ENCODE results near the gene LSM12.
"Not testable (repeated sequence)": the region's sequence is repeated elsewhere in the genome, so short reads cannot be mapped to it uniquely, and the experiment has no call there.

LSM12 gene

DNA sequence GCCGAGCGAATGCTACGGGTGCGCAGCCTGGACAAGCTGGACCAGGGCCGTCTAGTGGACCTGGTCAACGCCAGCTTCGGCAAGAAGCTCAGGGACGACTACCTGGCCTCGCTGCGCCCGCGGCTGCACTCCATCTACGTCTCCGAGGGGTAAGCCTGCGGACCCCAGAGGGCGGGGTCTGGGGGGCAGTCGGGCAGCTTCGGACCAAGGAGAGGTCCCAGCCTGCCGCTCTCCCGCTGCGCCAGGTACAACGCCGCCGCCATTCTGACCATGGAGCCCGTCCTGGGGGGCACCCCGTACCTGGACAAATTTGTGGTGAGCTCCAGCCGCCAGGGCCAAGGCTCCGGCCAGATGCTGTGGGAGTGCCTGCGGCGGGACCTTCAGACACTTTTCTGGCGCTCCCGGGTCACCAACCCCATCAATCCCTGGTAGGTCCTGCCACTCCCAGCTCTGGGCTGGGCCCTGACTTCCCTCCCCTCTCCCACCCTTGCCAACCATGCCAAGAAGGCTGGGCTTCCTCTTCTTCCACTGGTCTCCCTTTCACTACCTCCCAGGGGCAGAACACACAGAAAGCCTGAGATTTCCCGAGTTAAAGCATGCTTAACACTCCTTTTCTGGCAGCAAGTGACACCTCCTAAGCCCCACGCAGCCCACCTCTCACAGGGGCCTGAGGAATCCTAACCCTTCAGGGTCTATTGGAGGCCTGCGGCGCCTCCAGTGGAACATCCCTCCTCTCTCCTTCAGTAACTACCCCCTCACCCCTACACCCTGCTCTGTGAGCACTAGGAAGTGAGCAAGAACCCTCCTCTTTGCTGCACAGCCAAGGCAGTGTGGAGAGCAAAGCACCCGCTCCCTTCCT lies 58.9 kb downstream of the LSM12 start:
- peak; percentile 23 for DNase-seq (ENCODE audit: low spot score)

DNA sequence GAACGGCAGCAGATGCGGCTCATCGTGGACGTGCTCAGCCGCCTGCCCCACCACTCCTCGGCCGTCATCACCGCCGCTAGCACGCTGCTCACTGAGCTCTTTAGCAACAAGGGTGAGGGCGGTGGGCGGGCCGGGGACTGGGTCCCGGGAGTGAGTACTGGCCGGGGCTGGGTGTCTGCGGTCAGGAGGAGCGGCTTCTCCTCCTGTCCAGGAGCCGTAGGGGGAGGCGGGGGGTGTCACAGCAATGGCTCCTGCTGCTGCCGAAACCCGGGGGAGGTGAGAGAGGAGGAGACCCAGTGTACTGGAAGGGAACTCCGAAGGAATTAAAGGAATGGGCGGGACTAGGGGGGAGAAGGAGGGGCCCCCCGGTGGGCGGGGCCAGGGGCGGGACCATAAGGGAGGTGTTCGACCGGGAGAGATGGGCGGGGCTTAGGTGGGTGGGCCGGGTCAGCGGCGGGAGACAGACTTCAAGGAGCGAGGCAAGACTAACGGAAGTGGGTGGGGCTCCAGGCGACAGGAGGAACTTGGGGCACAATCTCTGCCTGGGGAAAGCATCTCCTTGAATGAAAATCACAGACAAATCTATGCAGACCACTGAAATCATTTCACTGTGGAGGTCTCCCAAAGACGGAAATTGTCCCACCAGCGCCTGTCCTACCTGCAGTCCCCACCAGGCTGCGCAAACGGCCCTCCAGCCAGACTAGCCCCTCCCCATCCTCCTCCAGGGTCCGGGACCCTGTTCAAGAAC lies 59.7 kb downstream of the LSM12 start:
- DNase-seq (ENCODE audit: low spot score), result peak; percentile 98

DNA sequence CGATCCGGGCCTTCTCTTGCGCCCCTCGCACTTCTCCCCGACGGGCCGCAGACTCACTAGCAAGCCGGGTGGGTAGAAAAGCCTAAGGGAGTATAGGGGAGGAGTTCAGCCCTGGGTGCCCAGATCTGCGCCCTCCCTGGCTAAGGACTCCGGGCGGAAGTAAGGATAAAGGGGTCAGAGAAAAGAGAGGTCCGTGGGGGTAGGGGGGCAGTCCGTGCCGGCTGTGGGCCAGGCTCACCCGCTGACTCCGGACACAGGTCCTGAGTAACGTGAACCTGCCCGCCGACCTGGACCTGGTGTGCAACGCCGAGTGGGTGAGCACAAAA lies 60.2 kb downstream of the LSM12 start:
- peak; percentile 48 for DNase-seq (ENCODE audit: low spot score)

DNA sequence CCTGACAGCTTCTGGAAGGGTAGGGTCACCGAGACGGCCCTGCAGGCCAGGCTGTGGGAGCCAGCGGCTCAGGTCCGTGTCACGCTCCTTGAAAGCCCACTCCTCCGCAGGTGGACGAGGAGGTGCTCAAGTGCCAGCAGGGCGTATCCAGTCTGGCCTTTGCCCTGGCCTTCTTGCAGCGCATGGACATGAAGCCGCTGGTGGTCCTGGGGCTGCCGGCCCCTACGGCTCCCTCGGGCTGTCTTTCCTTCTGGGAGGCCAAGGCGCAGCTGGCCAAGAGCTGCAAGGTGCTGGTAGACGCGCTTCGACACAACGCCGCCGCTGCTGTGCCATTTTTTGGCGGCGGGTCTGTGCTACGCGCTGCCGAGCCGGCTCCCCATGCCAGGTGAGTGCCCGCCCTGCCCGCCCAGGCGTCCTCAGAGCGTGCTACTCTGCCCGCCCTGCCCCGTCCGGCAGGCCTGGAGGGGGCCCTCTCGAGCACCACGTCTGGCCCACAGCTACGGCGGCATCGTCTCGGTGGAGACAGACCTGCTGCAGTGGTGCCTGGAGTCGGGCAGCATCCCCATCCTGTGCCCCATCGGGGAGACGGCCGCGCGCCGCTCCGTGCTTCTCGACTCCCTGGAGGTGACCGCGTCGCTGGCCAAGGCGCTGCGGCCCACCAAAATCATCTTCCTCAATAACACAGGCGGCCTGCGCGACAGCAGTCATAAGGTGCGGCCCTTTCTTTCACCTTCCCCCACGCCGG lies 60.8 kb downstream of the LSM12 start:
- peak; percentile 41 for DNase-seq (ENCODE audit: low spot score)

GRCh38 chr17:44004761-44005526 lies 61.5 kb downstream of the LSM12 start:
- no peak for DNase-seq (ENCODE audit: low spot score)

DNA sequence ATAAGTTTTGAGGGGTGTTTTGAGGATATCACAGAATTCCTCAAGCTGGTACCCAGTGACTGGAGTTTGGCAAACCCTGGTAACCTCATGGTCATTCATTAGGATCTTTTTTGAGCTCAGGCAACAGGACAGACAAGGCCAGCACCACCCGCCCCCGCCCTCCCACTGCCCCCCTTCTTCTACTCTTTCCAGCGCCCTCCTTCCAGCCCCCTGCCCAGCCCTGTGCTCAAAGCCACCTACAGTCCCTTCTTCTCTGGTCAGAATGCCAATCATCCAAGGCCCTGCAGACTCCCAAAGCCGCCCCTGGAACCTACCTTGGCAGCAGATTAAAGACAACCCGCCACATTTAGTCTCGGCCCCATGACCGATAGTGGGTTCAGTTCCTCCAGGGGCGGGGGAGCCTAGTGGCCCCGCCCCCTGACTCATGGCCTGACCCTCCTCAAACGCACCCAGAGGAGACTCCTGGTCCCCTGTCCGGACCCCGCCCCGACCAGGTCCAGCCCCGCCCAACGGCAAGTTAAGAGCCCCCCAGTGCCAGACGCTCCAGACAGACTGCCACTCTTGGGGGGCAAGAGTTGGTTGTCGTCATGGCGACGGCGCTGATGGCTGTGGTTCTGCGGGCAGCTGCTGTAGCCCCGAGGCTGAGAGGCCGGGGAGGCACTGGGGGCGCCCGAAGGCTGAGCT lies 62.3 kb downstream of the LSM12 start, which contains the start of gene NAGS:
NAGS (plus strand) TSS at position 546 of the 684 bp plus-strand sequence; CDS start at position 588, 42 bp downstream.
- DNase-seq (ENCODE audit: low spot score), result no peak

- DNase-seq (ENCODE audit: low spot score), result no peak
Measured at GRCh38 chr17:44002141-44002848, 64.2 kb downstream of the LSM12 start.

GRCh38 chr17:44001461-44001920 lies 65.0 kb downstream of the LSM12 start:
- DNase-seq (ENCODE audit: low spot score), result no peak

DNA sequence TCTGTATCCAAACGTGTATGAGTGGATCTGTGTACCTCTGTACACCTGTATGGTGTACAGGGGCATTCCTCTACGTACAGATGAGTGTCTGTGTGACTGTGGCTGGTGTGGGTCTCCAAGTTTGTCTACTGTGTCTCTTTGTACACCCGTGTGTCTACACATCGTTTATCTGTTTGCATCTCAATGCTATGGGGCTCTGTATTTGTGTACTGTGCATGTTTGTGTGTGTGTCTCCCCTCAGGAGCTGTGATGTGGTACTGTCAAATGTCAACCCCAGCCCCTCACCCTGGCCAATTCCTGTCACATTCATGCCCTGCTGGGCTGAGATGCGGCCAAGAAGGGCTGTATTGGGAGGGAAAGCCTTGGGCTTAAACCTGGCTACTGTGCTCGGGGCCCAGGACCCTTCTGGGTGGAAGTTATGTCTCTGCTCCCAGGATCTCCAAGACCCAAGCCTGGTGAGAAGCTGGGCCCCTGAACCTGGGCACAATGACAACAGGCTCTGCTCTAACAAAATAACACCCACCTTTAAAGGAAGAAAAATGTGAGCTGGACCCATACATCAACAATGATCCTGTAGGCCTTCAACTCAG lies 65.5 kb downstream of the LSM12 start:
- no peak for DNase-seq (ENCODE audit: low spot score)

DNA sequence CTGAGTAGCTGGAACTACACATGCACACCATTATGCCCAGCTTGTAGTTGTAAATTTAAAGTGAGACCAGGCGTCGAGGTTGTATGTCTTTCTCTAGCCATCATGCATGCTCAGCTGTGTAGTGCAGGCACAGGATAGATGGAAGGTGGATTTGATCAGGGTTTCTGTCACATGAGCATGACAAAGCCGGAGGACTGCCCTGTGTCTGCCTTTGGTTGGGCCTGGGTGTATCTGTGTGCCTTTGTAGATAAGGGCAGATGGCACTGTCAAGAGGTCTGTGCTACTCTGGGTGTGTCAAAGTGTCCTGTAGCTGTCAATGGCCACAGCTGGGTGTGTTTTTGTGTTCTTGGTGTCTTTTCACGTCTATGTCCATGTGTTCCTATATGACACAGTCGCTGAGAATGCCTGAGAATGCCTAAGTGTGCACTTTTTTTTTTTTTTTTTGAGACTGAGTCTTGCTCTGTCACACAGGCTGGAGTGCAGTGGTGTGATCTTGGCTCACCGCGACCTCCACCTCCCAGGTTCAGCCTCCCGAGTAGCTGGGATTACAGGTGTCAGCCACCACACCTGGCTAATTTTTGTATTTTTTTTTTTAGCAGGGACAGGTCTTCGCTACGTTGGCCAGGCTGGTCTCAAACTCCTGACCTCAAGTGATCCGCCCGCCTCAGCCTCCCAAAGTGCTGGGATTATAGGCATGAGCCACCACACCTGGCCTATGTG lies 66.2 kb downstream of the LSM12 start:
- no peak for DNase-seq (ENCODE audit: low spot score)

DNA sequence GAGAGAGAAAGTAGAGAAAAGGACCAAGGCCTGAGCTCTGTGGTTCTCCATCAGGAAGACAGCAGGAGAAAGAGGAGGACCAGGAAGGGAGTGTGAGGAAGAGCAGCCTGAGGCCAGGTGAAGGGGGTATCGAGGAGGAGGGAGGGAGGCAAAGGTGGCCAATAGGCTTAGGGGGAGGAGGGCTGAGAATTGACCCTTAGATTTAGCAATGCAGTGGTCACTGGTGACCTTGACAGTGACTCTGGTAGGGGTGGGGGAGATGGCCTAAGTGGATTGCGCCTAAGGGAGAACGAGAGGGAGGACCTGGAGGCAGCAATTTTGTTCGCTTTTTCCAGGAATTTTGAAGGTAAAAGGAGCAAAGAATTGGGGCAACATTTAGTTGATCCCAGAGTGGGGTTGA lies 67.4 kb downstream of the LSM12 start:
- no peak for DNase-seq (ENCODE audit: low spot score)

DNA sequence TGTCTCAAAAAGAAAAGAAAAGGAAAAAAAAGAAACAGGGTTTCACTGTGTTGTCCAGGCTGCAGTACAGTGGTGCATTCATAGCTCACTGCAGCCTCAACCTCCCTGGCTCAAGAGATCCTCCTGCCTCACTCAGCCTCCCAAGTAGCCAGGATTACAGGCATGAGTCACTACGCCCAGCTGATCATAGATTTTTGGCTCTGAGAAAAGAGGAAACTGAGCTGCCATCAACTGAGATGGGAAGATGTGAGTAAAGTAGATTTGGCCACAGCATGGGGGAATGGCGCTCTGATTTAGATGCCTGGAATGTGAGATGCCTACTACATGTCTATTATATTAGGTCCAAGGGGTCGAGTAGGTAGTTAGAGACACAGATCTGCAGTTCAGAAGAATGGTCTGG lies 67.9 kb downstream of the LSM12 start:
- DNase-seq (ENCODE audit: low spot score), result no peak

GRCh38 chr17:43997180-43997579 lies 69.3 kb downstream of the LSM12 start:
- DNase-seq (ENCODE audit: low spot score), result not testable (repeated sequence)

DNA sequence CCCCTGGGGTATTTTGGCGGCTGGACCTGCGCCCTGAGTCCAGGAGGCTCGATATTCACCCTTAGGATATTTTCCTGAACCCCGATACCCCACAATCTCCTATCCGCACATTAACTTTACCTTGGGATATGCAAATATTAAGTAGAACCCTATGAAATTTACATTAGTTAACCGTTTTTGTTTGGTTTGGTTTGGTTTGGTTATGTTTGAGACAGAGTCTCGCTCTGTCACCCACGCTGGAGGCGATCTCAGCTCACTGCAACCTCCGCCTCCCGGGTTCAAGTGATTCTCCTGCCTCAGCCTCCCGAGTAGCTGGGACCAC lies 71.4 kb downstream of the LSM12 start:
- DNase-seq (ENCODE audit: low spot score), result no peak

- peak; percentile 64 for DNase-seq (ENCODE audit: low spot score)
Measured at GRCh38 chr17:43994272-43995149, 72.0 kb downstream of the LSM12 start.

GRCh38 chr17:43992641-43993040 lies 73.8 kb downstream of the LSM12 start:
- no peak for DNase-seq (ENCODE audit: low spot score)

GRCh38 chr17:43988301-43988700 lies 78.2 kb downstream of the LSM12 start:
- DNase-seq (ENCODE audit: low spot score), result no peak
